ENCODE results near the gene DYNC1H1. TPM values are rescaled to one million over a fixed set of nuclear protein-coding genes. Genes with fewer than 3 reads are reported as not detected.
A peak's percentile ranks its signal among the peaks of the same experiment; 100 is the strongest.

Gene DYNC1H1
- total and polyA plus RNA-seq, 2 of the 13 experiments (the other 11 are each of a cell fraction or from before 2014, with no cell fraction given): 74.4 to 239 TPM

DNA sequence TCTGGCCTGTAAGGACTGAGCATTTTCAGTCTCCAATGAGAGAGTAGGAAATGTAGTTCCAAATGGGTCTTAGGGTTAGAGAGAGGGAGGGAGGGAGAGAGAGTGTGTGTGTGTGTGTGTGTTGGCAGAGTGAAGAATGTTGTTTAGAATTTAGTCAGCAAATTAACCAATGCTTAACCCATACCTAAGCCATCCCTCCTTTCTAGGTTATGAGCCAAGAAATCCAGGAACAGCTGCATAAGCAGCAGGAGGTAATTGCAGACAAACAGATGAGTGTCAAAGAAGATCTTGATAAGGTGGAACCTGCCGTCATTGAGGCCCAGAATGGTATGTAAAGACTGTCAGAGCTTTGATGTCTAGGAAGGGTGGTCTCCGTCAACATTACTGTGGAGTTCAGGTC lies 65.6 kb downstream of the DYNC1H1 start:
- no peak overlapping the region for H3K4me3 ChIP-seq (replicated peaks in 1 of 3; ENCODE audit: insufficient read depth in 1 of 3, low read depth in 2 of 3, low read length in 3 of 3)
- intact Hi-C loops (cut with micrococcal nuclease; ENCODE audit: unreplicated experiment) (loop anchor here (10.0 kb wide), 1 partner anchor 1815 kb away; no protein-coding TSS in a partner anchor), in situ Hi-C loops (cut with HindIII; ENCODE audit: extremely low pct_ligation_motif_present, low pct_unique_long_range_greater_than_20kb) (no loop called here)
- H3K27me3 ChIP-seq (ENCODE audit: control insufficient read depth in 1 of 2, insufficient read depth in 2 of 2, low read length in 2 of 2): no peaks in the 10 kb centered on the region
- H3K9ac ChIP-seq (ENCODE audit: insufficient read depth, low read depth, low read length): no peak overlapping the region
- ChIA-PET CTCF (ENCODE audit: low intra/inter-chr PET ratio, low total read pairs) (no interaction called here), POLR2A (no interaction called here)
- DNase-seq (ENCODE audit: low spot score) (peak; percentile 22), FAIRE-seq (no peak), ATAC-seq (no peak)
- H3K4me1 ChIP-seq (ENCODE audit: insufficient read depth, low read length): no peaks in the 10 kb centered on the region; the same call in 1 of the 2 replicates
- TF ChIP-seq ARNT (IDR thresholded peaks at IDR 0.05) (no peak), ASH2L (IDR thresholded peaks at IDR 0.05; ENCODE audit: insufficient read length, low read depth, low read length) (no peak), SRSF1 (optimal IDR thresholded peaks at IDR 0.05; ENCODE audit: low read depth, low read length) (no peak), REPIN1 (CRISPR knock-in tag; IDR thresholded peaks at IDR 0.05; ENCODE audit: borderline replicate concordance, low read depth) (no peak), BCL6 (CRISPR knock-in tag; IDR thresholded peaks at IDR 0.05) (peak; percentile 34; the same call in 1 of the 2 replicates), RBM22 (optimal IDR thresholded peaks at IDR 0.05; ENCODE audit: low read length) (peak; percentile 25)
- H4K20me1 ChIP-seq (ENCODE audit: insufficient read depth, low read length): no peaks in the 10 kb centered on the region; the same call in 1 of the 2 replicates
- 73% methylated on average over 2 of the region's 2 CpGs for WGBS (ENCODE audit: low lambda C conversion rate)
- no peak overlapping the region for H3K27ac ChIP-seq (ENCODE audit: extremely low read length, insufficient read depth, low read length)
- H3K36me3 ChIP-seq (replicated peaks in 1 of 2; ENCODE audit: control insufficient read depth in 1 of 2, insufficient read depth in 2 of 2, low read length in 2 of 2): peaks cover 62 to 88% of the 10 kb centered on the region in 2 experiments
- no peak overlapping the region for H3K4me2 ChIP-seq (ENCODE audit: low read depth, low read length)
- BruUV-seq (replicated peaks): no TSS peak
- H2AFZ ChIP-seq (ENCODE audit: low read length): no peak overlapping the region
- no peaks in the 10 kb centered on the region for H3K9me3 ChIP-seq (ENCODE audit: low read length)
- H3K79me2 ChIP-seq (ENCODE audit: insufficient read depth, low read length): no peaks in the 10 kb centered on the region

DNA sequence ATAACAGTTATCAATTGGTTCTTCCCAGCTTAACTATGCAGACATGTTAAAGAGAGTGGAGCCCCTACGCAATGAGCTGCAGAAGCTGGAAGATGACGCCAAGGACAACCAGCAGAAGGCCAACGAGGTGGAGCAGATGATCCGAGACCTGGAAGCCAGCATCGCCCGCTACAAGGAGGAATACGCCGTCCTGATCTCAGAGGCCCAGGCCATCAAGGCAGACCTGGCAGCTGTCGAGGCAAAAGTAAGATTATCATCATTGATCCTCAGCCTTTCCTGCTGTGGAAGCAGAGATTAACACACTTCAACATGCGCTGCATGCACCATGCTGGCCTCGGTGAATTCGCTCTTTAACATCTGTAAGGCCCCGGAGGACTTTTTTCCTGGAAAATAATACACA lies 68.9 kb downstream of the DYNC1H1 start:
- no peak for TF ChIP-seq FOSL2 (CRISPR knock-in tag; IDR thresholded peaks at IDR 0.05)
- H3K27me3 ChIP-seq (ENCODE audit: control insufficient read depth in 1 of 2, insufficient read depth in 2 of 2, low read length in 2 of 2): no peaks in the 10 kb centered on the region

More for the DNA sequence above, 68.9 kb downstream of the DYNC1H1 start:
- ChIA-PET POLR2A (no interaction called here), CTCF (ENCODE audit: low intra/inter-chr PET ratio, low total read pairs) (no interaction called here)
- no peaks in the 10 kb centered on the region for H3K9me3 ChIP-seq (ENCODE audit: low read length)
- WGBS (ENCODE audit: low lambda C conversion rate): 74% methylated on average over 5 of the region's 13 CpGs
- H2AFZ ChIP-seq (ENCODE audit: low read length): no peak overlapping the region
- H3K4me1 ChIP-seq (ENCODE audit: insufficient read depth, low read length): no peaks in the 10 kb centered on the region; the same call in 1 of the 2 replicates
- H4K20me1 ChIP-seq (ENCODE audit: insufficient read depth, low read length): no peaks in the 10 kb centered on the region
- ATAC-seq (no peak), DNase-seq (ENCODE audit: low spot score) (no peak), FAIRE-seq (no peak)
- BruUV-seq (replicated peaks): no TSS peak
- peaks cover 55 to 88% of the 10 kb centered on the region in 2 experiments for H3K36me3 ChIP-seq (replicated peaks in 1 of 2; ENCODE audit: control insufficient read depth in 1 of 2, insufficient read depth in 2 of 2, low read length in 2 of 2)
- no peak overlapping the region for H3K4me2 ChIP-seq (ENCODE audit: low read depth, low read length)
- intact Hi-C loops (cut with micrococcal nuclease; ENCODE audit: unreplicated experiment) (loop anchor here (10.0 kb wide), 1 partner anchor 1818 kb away; no protein-coding TSS in a partner anchor), in situ Hi-C loops (cut with HindIII; ENCODE audit: extremely low pct_ligation_motif_present, low pct_unique_long_range_greater_than_20kb) (no loop called here)
- no peak overlapping the region for H3K9ac ChIP-seq (ENCODE audit: insufficient read depth, low read depth, low read length)
- no peak overlapping the region for H3K4me3 ChIP-seq (replicated peaks in 1 of 3; ENCODE audit: insufficient read depth in 1 of 3, low read depth in 2 of 3, low read length in 3 of 3)
- no peaks in the 10 kb centered on the region for H3K79me2 ChIP-seq (ENCODE audit: insufficient read depth, low read length)
- H3K27ac ChIP-seq (ENCODE audit: extremely low read length, insufficient read depth, low read length): no peak overlapping the region
